Endodermal cell (in vitro differentiated cells): ENCODE data around the gene BPIFA3. TPM values are rescaled to one million over a fixed set of nuclear protein-coding genes. Genes with fewer than 3 reads are reported as not detected.

Experiments used
- DNase-seq: peaks from one replicate; pipeline ENCODE4 v3.0.0-alpha.2; 2017
- H3K27ac ChIP-seq: 2 replicates; pipeline ENCODE4 v1.5.1; 2013; ENCODE audit warnings: mild to moderate bottlenecking, low read depth, low read length, moderate library complexity
- H3K27me3 ChIP-seq: 2 replicates; pipeline ENCODE4 v1.6.1; 2013; ENCODE audit warnings: mild to moderate bottlenecking, low read length, moderate library complexity; ENCODE audit not compliant: insufficient read depth, control insufficient read depth, poor library complexity, severe bottlenecking
- H3K36me3 ChIP-seq: 2 replicates; pipeline ENCODE4 v1.7.0; 2013; ENCODE audit warnings: mild to moderate bottlenecking, low read length, moderate library complexity; ENCODE audit not compliant: control insufficient read depth, insufficient read depth
- H3K4me1 ChIP-seq: one replicate; pipeline ENCODE4 v1.7.0; 2013; ENCODE audit warnings: low read length; ENCODE audit not compliant: control insufficient read depth, insufficient read depth
- H3K4me3 ChIP-seq: 2 replicates; pipeline ENCODE4 v1.5.1; 2013; ENCODE audit warnings: mild to moderate bottlenecking, low read length, moderate library complexity
- H3K9ac ChIP-seq: 2 replicates; pipeline ENCODE4 v1.6.1; 2013; ENCODE audit warnings: mild to moderate bottlenecking, low read length, moderate library complexity; ENCODE audit not compliant: poor library complexity, severe bottlenecking; ENCODE audit errors: extremely low read depth
- H3K9me3 ChIP-seq: 2 replicates; pipeline ENCODE4 v1.6.1; 2013; ENCODE audit warnings: mild to moderate bottlenecking, low read length, moderate library complexity; ENCODE audit not compliant: control insufficient read depth
- H3K27ac Mint-ChIP-seq: 2 replicates; pipeline ENCODE4 v1.8.0; 2020; ENCODE audit warnings: mixed read lengths
- H3K27me3 Mint-ChIP-seq: 2 replicates; pipeline ENCODE4 v1.8.0; 2021; ENCODE audit warnings: mild to moderate bottlenecking, mixed read lengths; ENCODE audit not compliant: insufficient read depth
- H3K36me3 Mint-ChIP-seq: 2 replicates; pipeline ENCODE4 v1.8.0; 2020; ENCODE audit warnings: low read depth, mixed read lengths
- H3K4me1 Mint-ChIP-seq: 2 replicates; pipeline ENCODE4 v1.8.0; 2020; ENCODE audit warnings: mixed read lengths
- H3K4me3 Mint-ChIP-seq: 2 replicates; pipeline ENCODE4 v1.8.0; 2020; ENCODE audit warnings: mild to moderate bottlenecking, moderate library complexity, mixed read lengths
- H3K9me3 Mint-ChIP-seq: 2 replicates; pipeline ENCODE4 v1.8.0; 2020; ENCODE audit warnings: mild to moderate bottlenecking, mixed read lengths
- CTCF ChIP-seq: fragments of 200-600 bp; sonication (generic); conservative IDR thresholded peaks from 2 replicates; pipeline ENCODE4 v1.5.0; 2021; ENCODE audit warnings: antibody characterized with exemption, mild to moderate bottlenecking
- WGBS, 2 experiments: methylation state at CpG; one replicate each; pipeline versions ENCODE4 v1.1.5 to v1.1.7; 2013; ENCODE audit warnings: missing lambda C conversion rate in 2 of 2, mixed read lengths in 1 of 2; ENCODE audit not compliant: insufficient coverage in 1 of 2, insufficient read length in 1 of 2; 5-methylcytosine and 5-hydroxymethylcytosine counted together
- total RNA-seq, 2 donors: library from RNA; stranded (reverse); fragmentation: NEBNext Ultra II Directional in 1 of 2; extraction: Animal tissue kit (Norgen Biotek cat#: 25700) in 1 of 2; gene quantifications; 2 replicates in 1 of 2; 3 replicates in 1 of 2; pipeline ENCODE4 v1.2.1, GENCODE V29; 2021

The BPIFA3 gene
- total RNA-seq, 2 donors from 2014 or later, result not detected

GRCh38 chr20:33257237-33257636 lies 40.1 kb downstream of the BPIFA3 start:
- Histone ChIP-seq H3K27ac (no peak overlapping the region), H3K4me3 (no peak overlapping the region), H3K9me3 (peaks cover 22% of the 10 kb centered on the region), H3K4me1 (no peaks in the 10 kb centered on the region), H3K9ac (no peak overlapping the region), H3K27me3 (peaks cover 7% of the 10 kb centered on the region), H3K36me3 (no peaks in the 10 kb centered on the region)
- Mint-ChIP-seq H3K9me3 (peaks cover 10% of the 10 kb centered on the region), H3K4me3 (no peak overlapping the region), H3K36me3 (no peaks in the 10 kb centered on the region), H3K27me3 (peaks cover 20% of the 10 kb centered on the region), H3K4me1 (no peaks in the 10 kb centered on the region), H3K27ac (no peak overlapping the region)
- 85 to 89% methylated on average over 5 of the region's 5 CpGs for WGBS, 2 experiments
- no peak for TF ChIP-seq CTCF
- DNase-seq, result peak; percentile 32

GRCh38 chr20:33259371-33259770 lies 42.2 kb downstream of the BPIFA3 start:
- no peak overlapping the region for H3K4me3 Mint-ChIP-seq
- Histone ChIP-seq H3K4me1 (no peaks in the 10 kb centered on the region), H3K9ac (no peak overlapping the region), H3K4me3 (no peak overlapping the region), H3K27ac (no peak overlapping the region), H3K27me3 (peaks cover 7% of the 10 kb centered on the region), H3K36me3 (no peaks in the 10 kb centered on the region), H3K9me3 (peaks cover 18% of the 10 kb centered on the region)
- TF ChIP-seq CTCF, result no peak
- H3K9me3 Mint-ChIP-seq, result peaks cover 8% of the 10 kb centered on the region
- no peaks in the 10 kb centered on the region for H3K36me3 Mint-ChIP-seq
- peaks cover 21% of the 10 kb centered on the region for H3K27me3 Mint-ChIP-seq
- H3K27ac Mint-ChIP-seq, result no peak overlapping the region
- no peaks in the 10 kb centered on the region for H3K4me1 Mint-ChIP-seq
- WGBS, 2 experiments, result 93 to 95% methylated on average over 5 of the region's 5 CpGs
- peak; percentile 1 for DNase-seq

- H3K27ac Mint-ChIP-seq, result no peak overlapping the region
- Histone ChIP-seq H3K27me3 (peaks cover 11% of the 10 kb centered on the region), H3K4me1 (no peaks in the 10 kb centered on the region), H3K36me3 (no peaks in the 10 kb centered on the region), H3K9me3 (peaks cover under 1% of the 10 kb centered on the region), H3K4me3 (no peak overlapping the region), H3K27ac (no peak overlapping the region), H3K9ac (no peak overlapping the region)
- H3K9me3 Mint-ChIP-seq, result no peaks in the 10 kb centered on the region
- H3K4me3 Mint-ChIP-seq, result no peak overlapping the region
- H3K4me1 Mint-ChIP-seq, result no peaks in the 10 kb centered on the region
- H3K27me3 Mint-ChIP-seq, result peaks cover 37% of the 10 kb centered on the region
- WGBS, 2 experiments, result 90 to 93% methylated on average over 4 of the region's 4 CpGs
- no peaks in the 10 kb centered on the region for H3K36me3 Mint-ChIP-seq
- peak; percentile 47 for DNase-seq
- TF ChIP-seq CTCF, result no peak
Observed at GRCh38 chr20:33261465-33261864, 44.3 kb downstream of the BPIFA3 start.
